HCT116 (cell line): ENCODE measurements around the gene SEPHS2. TPM values are rescaled to one million over a fixed set of nuclear protein-coding genes. Genes with fewer than 3 reads are reported as not detected.

Experiments
- ATAC-seq: fragments of 200-7000 bp; cut with Tn5 transposase; 2 replicates; pipeline ENCODE4 v1.9.1; 2020; ENCODE audit warnings: mild to moderate bottlenecking, moderate library complexity
- Bru-seq: library from RNA; stranded (reverse); fragments of 400-500 nt; gene quantifications from one replicate; lab custom pipeline; 2021; lab: Mats Ljungman, UMichigan
- BruChase-seq, 2 experiments: library from RNA; stranded (reverse); fragments of 400-500 nt; gene quantifications; one replicate each; lab custom pipeline; 2021; lab: Mats Ljungman, UMichigan
- BruUV-seq: library from RNA; stranded (reverse); fragments of 400-500 nt; replicated peaks from 2 replicates; lab custom pipeline; 2021; lab: Mats Ljungman, UMichigan
- CTCF ChIA-PET: fragments of 300-600 bp; sonication (Branson Sonifier 250); formaldehyde crosslinking; loops from one replicate; lab custom pipeline; 2021; ENCODE audit warnings: antibody characterized with exemption; lab: Charles Lee
- POLR2A ChIA-PET: fragments of 300-600, 350-600 bp; sonication (Branson Sonifier 250); formaldehyde crosslinking; loops from one replicate; lab custom pipeline; 2021; ENCODE audit warnings: antibody characterized with exemption; lab: Charles Lee
- RAD21 ChIA-PET, 2 experiments: fragments of 300-600 bp; sonication (Branson Sonifier 250); formaldehyde crosslinking; loops; one replicate each; lab custom pipeline; 2023; ENCODE audit warnings: low total read pairs in 2 of 2; ENCODE audit not compliant: uncharacterized antibody in 2 of 2, unreplicated experiment in 2 of 2, low non-redundant PET in 1 of 2; lab: Charles Lee
- DNase-seq: peaks from one replicate; pipeline ENCODE4 v3.0.0-alpha.2; 2010; ENCODE audit warnings: low read depth, low spot score
- H2AFZ ChIP-seq: fragments of 200-600 bp; shearing (Covaris generic), sonication (generic); 2 replicates; pipeline ENCODE4 v1.6.1; 2017; ENCODE audit warnings: low read depth, mixed run types, mixed read lengths, antibody characterized with exemption, low read length; ENCODE audit not compliant: poor library complexity, severe bottlenecking
- H3K27ac ChIP-seq: 2 replicates; pipeline ENCODE4 v1.5.1; 2012; ENCODE audit warnings: low read depth, low read length
- H3K27me3 ChIP-seq: fragments of 200-600 bp; sonication (generic); 2 replicates; pipeline ENCODE4 v1.6.1; 2016; ENCODE audit warnings: mixed run types, low read length, mixed read lengths; ENCODE audit not compliant: insufficient read depth
- H3K36me3 ChIP-seq, 2 experiments: fragments of 200-500 bp in 1 of 2; fragments of 200-600 bp in 1 of 2; sonication (Bioruptor generic) in 1 of 2; sonication (generic) in 1 of 2; 2 replicates each; pipeline versions ENCODE4 v1.5.1 to v1.6.1; 2014 to 2016; ENCODE audit warnings: low read length in 2 of 2, inconsistent platforms in 1 of 2, mixed read lengths in 1 of 2, mixed run types in 1 of 2; ENCODE audit not compliant: insufficient read depth in 2 of 2, control insufficient read depth in 1 of 2
- H3K4me1 ChIP-seq, 2 experiments: fragments of 200-600 bp in 1 of 2; sonication (generic) in 1 of 2; 2 replicates each; pipeline versions ENCODE4 v1.5.1 to v1.6.1; 2012 to 2017; ENCODE audit warnings: low read length in 2 of 2, inconsistent platforms in 1 of 2, mild to moderate bottlenecking in 1 of 2, mixed read lengths in 1 of 2, mixed run types in 1 of 2, moderate library complexity in 1 of 2; ENCODE audit not compliant: insufficient read depth in 2 of 2, control insufficient read depth in 1 of 2
- H3K4me2 ChIP-seq: fragments of 200-600 bp; sonication (generic); 2 replicates; pipeline ENCODE4 v1.6.1; 2017; ENCODE audit warnings: mixed run types, low read length, mixed read lengths
- H3K4me3 ChIP-seq, 2 experiments: fragments of 200-600 bp in 1 of 2; sonication (generic) in 1 of 2; replicated peaks in 1 of 2; 2 replicates each; pipeline ENCODE4 v1.5.1; 2011 to 2016; ENCODE audit warnings: low read length in 2 of 2, control low read depth in 1 of 2, low read depth in 1 of 2, mild to moderate bottlenecking in 1 of 2, mixed read lengths in 1 of 2, mixed run types in 1 of 2
- H3K79me2 ChIP-seq: fragments of 200-600 bp; sonication (generic); 2 replicates; pipeline ENCODE4 v1.6.1; 2017; ENCODE audit warnings: mild to moderate bottlenecking, mixed run types, low read length, moderate library complexity, mixed read lengths; ENCODE audit not compliant: insufficient read depth
- H3K9ac ChIP-seq: fragments of 200-600 bp; sonication (generic); 2 replicates; pipeline ENCODE4 v1.6.1; 2016; ENCODE audit warnings: low read length, mixed read lengths
- H3K9me2 ChIP-seq: fragments of 200-600 bp; sonication (generic), shearing (Covaris generic); 2 replicates; pipeline ENCODE4 v1.6.1; 2017; ENCODE audit warnings: mixed run types, mild to moderate bottlenecking, moderate library complexity; ENCODE audit not compliant: insufficient read depth
- H3K9me3 ChIP-seq, 2 experiments: fragments of 200-500 bp in 1 of 2; fragments of 200-600 bp in 1 of 2; sonication (Bioruptor generic) in 1 of 2; sonication (generic) in 1 of 2; 2 replicates each; pipeline ENCODE4 v1.6.1; 2014 to 2017; ENCODE audit warnings: low read length in 2 of 2, mixed read lengths in 2 of 2, inconsistent platforms in 1 of 2, low read depth in 1 of 2, mild to moderate bottlenecking in 1 of 2, mixed run types in 1 of 2, moderate library complexity in 1 of 2; ENCODE audit not compliant: control insufficient read depth in 1 of 2, insufficient read depth in 1 of 2
- H4K20me1 ChIP-seq: fragments of 200-600 bp; sonication (generic), shearing (Covaris generic); 2 replicates; pipeline ENCODE4 v1.6.1; 2017; ENCODE audit warnings: mixed run types, mild to moderate bottlenecking, moderate library complexity; ENCODE audit not compliant: insufficient read depth
- CBX3 ChIP-seq: IDR thresholded peaks from 2 replicates; pipeline ENCODE4 v1.6.1; 2012; ENCODE audit warnings: low read depth
- CEBPB ChIP-seq: IDR thresholded peaks from 2 replicates; pipeline ENCODE4 v1.6.1; 2012; ENCODE audit warnings: low read depth
- CTCF ChIP-seq, 3 experiments: fragments of 200-600 bp in 1 of 3; sonication (generic) in 1 of 3; IDR thresholded peaks in 2 of 3; conservative IDR thresholded peaks in 1 of 3; 2 replicates each; pipeline ENCODE4 v1.5.1; 2012 to 2017; ENCODE audit warnings: low read depth in 2 of 3, low read length in 2 of 3, antibody characterized with exemption in 1 of 3, borderline replicate concordance in 1 of 3, control low read depth in 1 of 3, mild to moderate bottlenecking in 1 of 3, mixed read lengths in 1 of 3, mixed run types in 1 of 3, moderate library complexity in 1 of 3; ENCODE audit not compliant: insufficient read depth in 1 of 3
- EZH2 ChIP-seq: fragments of 200-600 bp; sonication (generic); IDR thresholded peaks from 2 replicates; pipeline ENCODE4 v1.6.1; 2017; ENCODE audit warnings: antibody characterized with exemption, mixed run types
- EZH2phosphoT487 ChIP-seq: fragments of 200-600 bp; IDR thresholded peaks from 2 replicates; pipeline ENCODE4 v1.6.1; 2018; ENCODE audit warnings: antibody characterized with exemption, borderline replicate concordance
- JUND ChIP-seq: IDR thresholded peaks from 2 replicates; pipeline ENCODE4 v1.6.1; 2012
- MAX ChIP-seq: IDR thresholded peaks from 2 replicates; pipeline ENCODE4 v1.6.1; 2012
- RAD21 ChIP-seq: IDR thresholded peaks from 2 replicates; pipeline ENCODE4 v1.6.1; 2012; ENCODE audit warnings: low read depth, mild to moderate bottlenecking
- SIN3A ChIP-seq: IDR thresholded peaks from 2 replicates; pipeline ENCODE4 v1.6.1; 2012; ENCODE audit warnings: low read depth
- SP1 ChIP-seq: IDR thresholded peaks from 2 replicates; pipeline ENCODE4 v1.6.1; 2012; ENCODE audit warnings: low read depth
- SRF ChIP-seq: IDR thresholded peaks from 2 replicates; pipeline ENCODE4 v1.6.1; 2012; ENCODE audit warnings: low read depth
- TCF7L2 ChIP-seq: IDR thresholded peaks from 2 replicates; pipeline ENCODE4 v1.7.0; 2011; ENCODE audit warnings: borderline replicate concordance, inconsistent platforms; ENCODE audit not compliant: insufficient read depth, insufficient read length; ENCODE audit errors: extremely low read depth
- YY1 ChIP-seq: IDR thresholded peaks from 2 replicates; pipeline ENCODE4 v1.6.1; 2011; ENCODE audit warnings: low read length, low read depth, moderate library complexity, mild to moderate bottlenecking; ENCODE audit not compliant: insufficient replicate concordance; ENCODE audit errors: extremely low read depth
- ZFX ChIP-seq: fragments of 450-650 bp; IDR thresholded peaks from 2 replicates; pipeline ENCODE4 v1.6.1; 2017
- ZNF274 ChIP-seq: fragments of 200-500 bp; sonication (Bioruptor generic); IDR thresholded peaks from 2 replicates; pipeline ENCODE4 v1.6.1; 2014; ENCODE audit warnings: mild to moderate bottlenecking, low read depth, low read length, inconsistent platforms
- intact Hi-C: fragments of 100-400 bp; cut with micrococcal nuclease; formaldehyde crosslinking; loops from 2 replicates; pipeline ENCODE4 v1.10.0; 2022
- long read RNA-seq: library from polyadenylated mRNA; unstranded; transcript quantifications from one replicate; pipeline ENCODE4 v2.0.0, GENCODE V29; 2021; ENCODE audit not compliant: unreplicated experiment
- polyA plus RNA-seq: library from polyadenylated mRNA; unstranded; fragments of >200 nt; gene quantifications from 2 replicates; pipeline ENCODE4 v1.2.1, GENCODE V29; 2012; ENCODE audit warnings: missing spikeins
- total RNA-seq: library from RNA; stranded (reverse); gene quantifications from one replicate; pipeline ENCODE4 v1.2.1, GENCODE V29; 2021; ENCODE audit not compliant: unreplicated experiment
- TF ChIP-seq, protein P1 (sequence below): IDR thresholded peaks from 2 replicates; pipeline ENCODE4 v1.6.1; 2012; ENCODE audit warnings: low read depth
- TF ChIP-seq, protein P2 (sequence below): IDR thresholded peaks from 2 replicates; pipeline ENCODE4 v1.6.1; 2012

SEPHS2 gene, protein sequence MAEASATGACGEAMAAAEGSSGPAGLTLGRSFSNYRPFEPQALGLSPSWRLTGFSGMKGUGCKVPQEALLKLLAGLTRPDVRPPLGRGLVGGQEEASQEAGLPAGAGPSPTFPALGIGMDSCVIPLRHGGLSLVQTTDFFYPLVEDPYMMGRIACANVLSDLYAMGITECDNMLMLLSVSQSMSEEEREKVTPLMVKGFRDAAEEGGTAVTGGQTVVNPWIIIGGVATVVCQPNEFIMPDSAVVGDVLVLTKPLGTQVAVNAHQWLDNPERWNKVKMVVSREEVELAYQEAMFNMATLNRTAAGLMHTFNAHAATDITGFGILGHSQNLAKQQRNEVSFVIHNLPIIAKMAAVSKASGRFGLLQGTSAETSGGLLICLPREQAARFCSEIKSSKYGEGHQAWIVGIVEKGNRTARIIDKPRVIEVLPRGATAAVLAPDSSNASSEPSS
- total RNA-seq, result 51.3 TPM
- 50.3 and 51.4 TPM in 2 replicates for polyA plus RNA-seq
- percentile 98 among the genes with signal in this experiment for Bru-seq, nascent RNA
- BruChase-seq, experiment 1, labeled RNA remaining after a 6-hour chase, result percentile 87 among the genes with signal in this experiment
- percentile 100 among the genes with signal in this experiment for BruChase-seq, experiment 2, labeled RNA remaining after a 2-hour chase
- long read RNA-seq, transcript SEPHS2-201 (1 exons, 2,551 nt), result major isoform, 222 of 222 reads
- long read RNA-seq, partial matches to known transcripts, result 0 of 222 reads
- long read RNA-seq, other reads (novel, unspliced or antisense), result 0 of 222 reads

DNA sequence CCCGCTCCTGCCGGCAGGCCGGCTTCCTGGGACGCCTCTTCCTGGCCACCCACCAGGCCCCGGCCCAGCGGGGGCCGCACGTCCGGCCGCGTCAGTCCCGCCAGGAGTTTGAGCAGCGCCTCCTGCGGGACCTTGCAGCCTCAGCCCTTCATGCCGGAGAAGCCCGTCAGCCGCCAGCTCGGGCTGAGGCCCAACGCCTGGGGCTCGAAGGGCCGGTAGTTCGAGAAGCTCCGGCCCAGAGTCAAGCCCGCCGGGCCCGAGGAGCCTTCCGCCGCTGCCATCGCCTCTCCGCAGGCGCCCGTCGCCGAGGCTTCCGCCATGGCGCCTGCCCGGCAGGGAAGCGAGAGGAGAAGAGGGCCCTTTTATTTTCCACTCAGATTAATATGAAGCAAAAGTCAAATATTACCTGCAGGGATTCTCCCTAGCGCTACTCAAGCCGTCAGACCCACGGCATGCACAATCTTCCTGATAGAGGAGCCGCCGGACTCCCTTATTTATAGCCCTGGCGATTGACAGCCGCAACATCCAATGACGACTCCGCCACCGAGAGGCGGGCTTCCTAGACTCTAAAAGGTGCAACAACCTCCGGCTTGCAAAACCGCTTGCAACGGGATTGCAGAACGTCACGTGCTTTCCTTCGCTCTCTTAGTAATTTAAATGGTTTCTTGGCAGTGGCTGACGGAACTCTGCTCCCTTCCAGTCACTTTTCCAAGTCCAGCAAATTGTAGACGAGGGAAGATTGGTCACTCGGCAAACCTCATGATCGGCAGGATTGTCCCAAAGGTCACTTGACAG, at the start of gene SEPHS2:
SEPHS2 (minus strand) TSS at position 467 of the 795 bp plus-strand sequence; CDS start at position 320, 147 bp downstream.
- ChIA-PET POLR2A (interaction anchor here (1.2 to 2.2 kb wide), 3 partner anchors 16 to 165 kb away, joined by 3 to 10 read pairs (median 4); partner anchors contain the start of genes DCTPP1 and ZNF689), CTCF (no interaction called here), RAD21 (no interaction called here)
- intact Hi-C loops, result loop anchor here (5.0 kb wide), 2 partner anchors 182 to 477 kb away; partner anchors contain the start of gene FBXL19
- peak; percentile 92 for ATAC-seq
- peak within 1 kb of the TSS; percentile 95 for H2AFZ ChIP-seq
- H3K27ac ChIP-seq, result peak within 1 kb of the TSS; percentile 86
- H3K27me3 ChIP-seq, result no peaks in the 10 kb centered on the region
- DNase-seq, result peak; percentile 96
- TSS peak; percentile 96 for BruUV-seq
- no peaks in the 10 kb centered on the region for H3K9me3 ChIP-seq
- peaks cover 12% of the 10 kb centered on the region; the same call in 1 of the 2 replicates for H3K79me2 ChIP-seq
- H4K20me1 ChIP-seq, result no peaks in the 10 kb centered on the region
- H3K9me2 ChIP-seq, result no peaks in the 10 kb centered on the region
- H3K9ac ChIP-seq, result peak within 1 kb of the TSS; percentile 90
- H3K4me3 ChIP-seq, result peak within 1 kb of the TSS; percentile 80 to 90
- H3K36me3 ChIP-seq, result peaks cover 2 to 8% of the 10 kb centered on the region in 2 experiments; a peak in 2 of 4 replicates
- peak within 1 kb of the TSS; percentile 95 for H3K4me2 ChIP-seq
- peaks cover 5 to 20% of the 10 kb centered on the region in 2 experiments for H3K4me1 ChIP-seq
- TF ChIP-seq, protein P1, sequence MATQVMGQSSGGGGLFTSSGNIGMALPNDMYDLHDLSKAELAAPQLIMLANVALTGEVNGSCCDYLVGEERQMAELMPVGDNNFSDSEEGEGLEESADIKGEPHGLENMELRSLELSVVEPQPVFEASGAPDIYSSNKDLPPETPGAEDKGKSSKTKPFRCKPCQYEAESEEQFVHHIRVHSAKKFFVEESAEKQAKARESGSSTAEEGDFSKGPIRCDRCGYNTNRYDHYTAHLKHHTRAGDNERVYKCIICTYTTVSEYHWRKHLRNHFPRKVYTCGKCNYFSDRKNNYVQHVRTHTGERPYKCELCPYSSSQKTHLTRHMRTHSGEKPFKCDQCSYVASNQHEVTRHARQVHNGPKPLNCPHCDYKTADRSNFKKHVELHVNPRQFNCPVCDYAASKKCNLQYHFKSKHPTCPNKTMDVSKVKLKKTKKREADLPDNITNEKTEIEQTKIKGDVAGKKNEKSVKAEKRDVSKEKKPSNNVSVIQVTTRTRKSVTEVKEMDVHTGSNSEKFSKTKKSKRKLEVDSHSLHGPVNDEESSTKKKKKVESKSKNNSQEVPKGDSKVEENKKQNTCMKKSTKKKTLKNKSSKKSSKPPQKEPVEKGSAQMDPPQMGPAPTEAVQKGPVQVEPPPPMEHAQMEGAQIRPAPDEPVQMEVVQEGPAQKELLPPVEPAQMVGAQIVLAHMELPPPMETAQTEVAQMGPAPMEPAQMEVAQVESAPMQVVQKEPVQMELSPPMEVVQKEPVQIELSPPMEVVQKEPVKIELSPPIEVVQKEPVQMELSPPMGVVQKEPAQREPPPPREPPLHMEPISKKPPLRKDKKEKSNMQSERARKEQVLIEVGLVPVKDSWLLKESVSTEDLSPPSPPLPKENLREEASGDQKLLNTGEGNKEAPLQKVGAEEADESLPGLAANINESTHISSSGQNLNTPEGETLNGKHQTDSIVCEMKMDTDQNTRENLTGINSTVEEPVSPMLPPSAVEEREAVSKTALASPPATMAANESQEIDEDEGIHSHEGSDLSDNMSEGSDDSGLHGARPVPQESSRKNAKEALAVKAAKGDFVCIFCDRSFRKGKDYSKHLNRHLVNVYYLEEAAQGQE, result no peak
- TF ChIP-seq, protein P2, sequence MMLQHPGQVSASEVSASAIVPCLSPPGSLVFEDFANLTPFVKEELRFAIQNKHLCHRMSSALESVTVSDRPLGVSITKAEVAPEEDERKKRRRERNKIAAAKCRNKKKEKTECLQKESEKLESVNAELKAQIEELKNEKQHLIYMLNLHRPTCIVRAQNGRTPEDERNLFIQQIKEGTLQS, result no peak
- TF ChIP-seq MAX (peak; percentile 97), ZNF274 (no peak), JUND (no peak), SRF (no peak), CEBPB (peak; percentile 96), EZH2 (no peak), SIN3A (0 out of 2 replicates have a peak, but pooled peaks have one; percentile 76), CTCF (IDR thresholded peaks at IDR 0.05 in 2 of 3, conservative IDR thresholded peaks at IDR 0.05 in 1 of 3; ENCODE audit: borderline replicate concordance in 1 of 3, insufficient read depth in 1 of 3, low read depth in 2 of 3, low read length in 2 of 3) (peak in 2 of 3 experiments; percentile 50 to 52; a peak in 5 of 6 replicates), TCF7L2 (peak; percentile 48), EZH2phosphoT487 (no peak), YY1 (no peak), RAD21 (0 out of 2 replicates have a peak, but pooled peaks have one; percentile 23), ZFX (peak; percentile 94), CBX3 (peak; percentile 63), SP1 (peak; percentile 96)
